ENCODE results near the gene ABCA3.
A peak's percentile ranks its signal among the peaks of the same experiment; 100 is the strongest.
"Not testable (repeated sequence)": the region's sequence is repeated elsewhere in the genome, so short reads cannot be mapped to it uniquely, and the experiment has no call there.

Gene ABCA3

DNA sequence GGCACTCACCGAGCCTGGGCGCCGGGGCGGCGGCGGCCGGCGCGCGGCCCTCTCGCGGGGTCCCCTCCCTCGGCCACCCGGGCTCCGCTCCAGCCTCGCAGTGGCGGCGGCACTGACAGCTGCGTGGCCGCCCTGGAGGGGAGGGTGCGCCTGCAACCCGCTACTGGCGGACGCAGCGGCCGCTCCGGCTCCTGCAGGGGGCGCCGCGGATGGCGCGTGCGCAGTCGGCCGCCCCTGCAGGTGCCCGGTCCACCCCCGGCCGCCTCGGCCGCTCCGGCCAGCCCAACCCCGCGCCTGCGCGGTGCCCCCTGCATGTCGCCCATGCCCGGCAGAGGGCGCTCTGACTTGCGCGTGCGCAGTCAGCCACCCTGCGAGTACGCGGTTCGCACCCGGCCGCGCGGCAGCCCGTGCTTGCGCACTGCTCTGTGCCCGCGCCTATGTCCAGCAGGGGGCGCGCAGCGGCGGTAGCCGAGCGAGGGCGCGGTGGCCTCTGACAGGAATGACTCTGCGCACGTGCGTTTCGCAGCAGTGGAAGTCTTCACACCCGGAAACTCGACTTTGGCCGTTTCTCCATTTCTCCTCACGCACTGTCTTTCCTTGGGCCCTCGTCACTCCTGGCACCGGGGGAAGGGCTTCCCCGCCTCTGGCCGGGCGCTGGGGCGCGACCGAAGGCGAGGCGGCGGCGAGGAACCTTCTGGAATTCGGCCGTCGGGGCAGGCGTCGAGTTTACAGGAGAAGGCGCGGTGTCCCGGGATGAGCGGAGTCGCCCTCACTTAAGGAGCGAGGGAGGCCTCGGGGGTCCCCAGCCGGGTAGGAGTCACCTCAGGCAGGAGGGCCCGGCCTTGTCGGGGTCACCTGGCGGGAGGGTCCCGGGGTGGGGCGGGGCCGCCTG is at the start of gene ABCA3:
Gene ABCA3, minus strand, starts transcription at position 165 of the 892 bp plus-strand sequence. CDS start 14,262 bp downstream, outside the sequence.
- DNase-seq = peak; percentile 93

DNA sequence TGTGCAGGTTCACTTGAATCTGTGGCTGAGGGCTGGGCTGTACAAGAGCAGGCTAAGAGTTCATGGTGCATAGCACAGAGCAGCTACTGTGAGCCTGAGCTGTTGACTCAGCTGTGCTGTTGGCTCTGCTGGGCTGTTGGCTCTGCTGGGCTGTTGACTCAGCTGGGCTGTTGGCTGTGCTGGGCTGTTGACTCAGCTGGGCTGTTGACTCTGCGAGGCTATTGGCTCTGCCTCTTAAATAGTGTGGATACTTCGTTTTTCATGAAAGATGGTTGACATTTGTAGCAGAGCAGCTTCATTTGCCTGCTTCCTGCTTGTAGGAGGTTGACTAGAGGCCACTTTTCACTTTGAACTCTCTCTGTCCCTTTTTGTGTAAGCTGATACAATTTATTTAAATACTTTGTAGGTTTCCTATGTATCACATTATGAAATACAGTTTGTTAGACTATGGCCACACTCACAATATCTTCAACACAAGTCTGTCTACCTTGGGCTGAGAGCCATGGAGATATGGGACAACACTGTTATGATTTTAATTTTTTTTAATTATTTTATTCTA is 48.4 kb upstream of the ABCA3 start:
- DNase-seq = no peak

- no peak for DNase-seq
Measured at GRCh38 chr16:2388139-2388874, 47.8 kb upstream of the ABCA3 start.

- no peak for DNase-seq
Measured at GRCh38 chr16:2386990-2387389, 46.5 kb upstream of the ABCA3 start.

DNA sequence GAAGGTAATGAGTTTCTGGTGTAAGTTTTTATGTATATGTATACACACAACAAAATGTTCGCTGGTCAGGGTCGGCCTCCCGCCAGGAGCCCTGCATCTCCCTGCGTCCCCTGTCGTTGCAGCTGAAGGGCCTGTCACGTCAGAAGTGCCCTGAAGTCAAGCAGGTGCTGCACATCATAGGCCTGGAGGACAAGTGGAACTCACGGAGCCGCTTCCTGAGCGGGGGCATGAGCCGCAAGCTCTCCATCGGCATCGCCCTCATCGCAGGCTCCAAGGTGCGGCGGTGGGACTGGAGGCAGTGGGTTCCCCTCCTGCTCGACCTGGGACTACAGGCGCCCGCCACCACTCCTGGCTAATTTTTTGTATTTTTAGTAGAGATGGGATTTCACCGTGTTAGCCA is 45.5 kb upstream of the ABCA3 start:
- DNase-seq = not testable (repeated sequence)

GRCh38 chr16:2385190-2385836 is 44.8 kb upstream of the ABCA3 start:
- DNase-seq = no peak

DNA sequence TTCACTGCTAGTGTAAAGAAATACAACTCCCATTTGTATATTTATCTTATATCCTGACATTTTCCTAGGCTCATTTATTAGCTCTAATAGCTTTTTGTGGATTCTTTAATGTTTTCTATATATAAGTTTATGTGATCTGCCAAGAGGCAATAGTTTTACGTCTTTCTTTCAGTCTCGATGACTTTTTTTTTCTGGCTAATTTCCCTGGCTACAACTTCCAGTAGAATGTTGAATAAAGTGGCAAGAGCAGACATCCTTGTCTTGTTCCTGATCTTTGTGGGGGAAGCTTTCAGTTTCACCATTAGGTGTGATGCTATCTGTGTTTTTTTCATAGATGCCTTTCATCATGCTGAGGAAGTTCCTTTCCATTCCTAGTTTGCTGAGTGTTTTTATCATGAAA is 43.9 kb upstream of the ABCA3 start:
- DNase-seq = no peak

- DNase-seq = no peak
Measured at GRCh38 chr16:2383501-2383900, 43.0 kb upstream of the ABCA3 start.

GRCh38 chr16:2374644-2375043 is 34.1 kb upstream of the ABCA3 start:
- DNase-seq = no peak

- no peak for DNase-seq
Measured at GRCh38 chr16:2373176-2373575, 32.6 kb upstream of the ABCA3 start.

GRCh38 chr16:2372684-2373083 is 32.2 kb upstream of the ABCA3 start:
- no peak for DNase-seq

DNA sequence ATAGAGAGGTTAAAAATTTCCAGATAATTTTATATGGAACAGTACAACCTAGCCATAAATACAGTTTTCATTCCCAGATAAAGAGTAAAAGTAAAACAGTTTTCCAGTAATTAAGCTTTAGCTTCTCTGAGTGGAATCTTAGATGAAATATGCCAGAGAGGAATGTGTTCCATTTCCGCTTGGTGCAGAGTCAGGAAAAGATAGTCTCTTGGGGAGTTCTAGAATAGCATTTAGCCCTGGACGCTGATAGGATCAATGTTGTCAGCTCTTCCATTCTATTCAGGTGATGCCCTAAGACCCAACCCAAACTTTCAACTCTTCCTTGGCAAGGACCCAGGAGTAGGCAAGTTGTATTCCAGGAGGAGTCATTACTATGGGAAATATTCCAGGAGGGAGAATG is 30.9 kb upstream of the ABCA3 start:
- no peak for DNase-seq

DNA sequence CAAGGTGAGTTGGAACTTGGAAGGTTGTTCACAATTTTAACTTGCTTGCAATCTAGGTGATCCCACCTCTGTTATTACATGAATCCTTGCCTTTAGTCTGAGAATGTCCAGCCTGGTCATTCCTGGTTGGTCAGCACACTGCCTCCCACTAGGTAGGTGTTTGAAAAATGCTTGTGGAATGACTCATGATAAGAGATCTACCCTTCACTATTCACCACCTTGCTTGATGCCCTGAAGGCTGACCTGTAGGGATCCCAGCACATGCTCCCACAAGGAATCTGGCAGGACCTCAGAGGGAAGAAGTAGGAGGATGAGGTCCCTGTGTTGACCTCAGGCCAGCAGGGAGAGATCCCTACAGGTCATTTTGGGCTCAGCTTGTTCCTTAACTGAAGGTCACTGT is 30.2 kb upstream of the ABCA3 start:
- DNase-seq = no peak

- DNase-seq = no peak
Measured at GRCh38 chr16:2366660-2367309, 26.3 kb upstream of the ABCA3 start.

GRCh38 chr16:2365397-2366294 is 25.1 kb upstream of the ABCA3 start:
- no peak for DNase-seq

DNA sequence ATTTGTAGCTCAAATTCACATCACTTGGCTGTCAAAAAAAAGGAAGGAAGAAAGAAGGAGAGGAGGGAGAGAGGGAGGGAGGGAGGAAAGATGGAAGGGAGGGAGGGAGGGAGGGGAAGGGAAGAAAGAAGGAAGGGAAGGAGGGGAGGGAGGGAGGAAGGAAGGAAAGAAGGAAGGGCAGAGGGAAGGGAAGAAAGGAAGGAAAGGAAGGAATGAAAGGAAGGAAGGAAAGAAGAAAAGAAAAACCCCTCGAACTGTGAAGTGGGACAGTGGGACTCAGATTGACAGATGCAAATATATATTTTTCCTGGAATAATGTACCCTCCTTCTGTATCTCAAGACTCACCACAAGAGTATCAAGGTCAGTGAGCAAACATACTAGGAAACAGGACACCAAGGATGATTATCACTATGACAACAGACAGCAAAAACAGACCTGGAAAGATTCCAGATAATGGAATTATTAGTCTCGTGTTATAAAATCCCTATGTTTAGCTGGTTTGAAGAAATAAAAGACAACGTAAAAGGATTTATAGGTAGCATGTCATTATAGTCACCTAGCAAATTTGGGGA is 24.2 kb upstream of the ABCA3 start:
- no peak for DNase-seq

- DNase-seq = no peak
Measured at GRCh38 chr16:2362218-2362617, 21.7 kb upstream of the ABCA3 start.

DNA sequence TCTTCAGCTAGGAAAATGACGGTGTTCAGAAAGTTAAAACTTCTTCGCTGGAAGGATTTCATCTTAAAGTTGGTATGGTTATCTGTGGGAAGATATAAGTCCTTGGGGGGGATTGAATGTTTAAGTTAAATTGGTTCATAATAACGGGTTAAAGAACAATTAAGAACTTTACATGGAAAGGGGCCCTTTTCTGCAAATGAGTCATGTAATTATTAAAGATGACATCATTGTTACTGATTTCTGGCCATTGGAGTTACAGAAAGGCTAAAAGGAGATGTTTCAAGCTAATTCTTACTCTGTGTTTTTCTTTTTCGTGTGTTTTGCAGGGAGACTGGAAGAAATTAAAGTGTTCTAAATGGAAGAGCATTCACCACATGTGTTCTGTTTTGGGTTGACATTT is 20.6 kb upstream of the ABCA3 start:
- no peak for DNase-seq

DNA sequence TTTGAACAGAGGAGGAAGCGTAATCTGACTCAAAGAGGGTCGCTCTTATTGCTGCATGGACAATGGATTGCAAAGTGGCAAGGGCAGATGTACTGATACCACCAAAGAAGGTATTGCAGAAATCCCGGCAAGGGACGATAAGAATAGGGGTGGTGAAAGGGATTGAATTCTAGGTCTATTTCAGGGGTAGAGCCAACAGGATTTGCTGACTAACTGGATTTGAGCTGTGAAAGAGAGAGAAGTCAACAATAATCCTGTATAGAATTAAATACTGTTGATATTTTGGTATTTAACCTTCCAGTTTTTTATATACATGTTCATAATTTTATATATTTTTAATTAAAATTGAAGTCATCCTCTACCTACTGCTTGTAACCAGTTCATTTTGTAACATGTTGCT is 19.4 kb upstream of the ABCA3 start:
- DNase-seq = no peak

DNA sequence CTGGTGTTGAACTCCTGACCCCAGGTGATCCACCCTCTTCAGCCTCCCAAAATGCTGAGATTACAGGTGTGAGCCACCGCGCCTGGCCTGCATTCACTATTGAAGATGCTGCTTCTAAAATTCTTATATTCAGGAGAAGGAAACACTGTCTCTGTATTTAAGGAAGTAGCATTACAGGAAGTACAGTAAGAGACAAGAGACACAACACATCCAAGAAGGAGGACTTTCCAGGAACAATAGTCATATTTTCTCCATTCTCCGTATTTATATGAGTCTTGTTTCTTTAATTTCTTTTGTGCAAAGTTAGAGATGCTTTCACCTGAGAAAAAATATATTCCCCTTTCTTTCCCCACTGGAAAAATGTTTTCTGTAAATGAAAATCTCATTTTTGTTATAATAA is 18.3 kb upstream of the ABCA3 start:
- no peak for DNase-seq

- DNase-seq = no peak
Measured at GRCh38 chr16:2357331-2357730, 16.8 kb upstream of the ABCA3 start.
